ENCODE measurements around the gene CACNA1S.

Gene CACNA1S

DNA sequence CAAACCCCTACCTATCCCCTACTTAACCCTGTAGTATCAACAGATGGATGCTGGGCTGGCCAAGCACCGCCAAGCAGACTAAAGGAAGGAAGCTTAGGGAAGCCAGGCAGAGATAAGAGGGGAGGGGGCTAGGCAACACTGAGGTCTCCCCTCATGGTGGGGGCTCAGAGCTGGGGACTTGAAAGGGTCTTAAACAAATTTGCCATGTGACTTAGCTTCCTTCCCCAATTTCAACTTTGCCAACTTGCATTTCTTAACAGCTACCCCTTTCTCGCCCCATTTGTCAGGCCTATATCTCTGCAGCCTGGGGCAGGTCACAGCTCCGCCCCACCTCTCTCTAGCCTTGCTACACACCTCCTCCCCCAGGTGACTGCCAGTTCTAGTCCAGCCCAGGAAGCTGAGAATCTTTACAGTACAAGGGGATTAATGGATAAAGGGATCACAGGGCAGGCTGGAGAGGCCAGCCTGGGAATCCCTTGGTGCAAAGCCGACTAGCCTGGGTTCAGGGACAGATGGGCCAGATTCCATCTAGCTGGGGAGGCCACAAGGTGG, 92.1 kb downstream of the CACNA1S start:
- TF ChIP-seq CTCF (IDR thresholded peaks at IDR 0.05; ENCODE audit: insufficient read depth, low read depth, low read length, missing control alignments) = no peak
- DNase-seq (ENCODE audit: low read depth) = peak; percentile 38
- no peak overlapping the region for H3K4me3 ChIP-seq (ENCODE audit: low read length)

GRCh38 chr1:201019321-201019977, 92.8 kb downstream of the CACNA1S start:
- H3K4me3 ChIP-seq (ENCODE audit: low read length) = no peak overlapping the region
- peak; percentile 75 for DNase-seq (ENCODE audit: low read depth)
- TF ChIP-seq CTCF (IDR thresholded peaks at IDR 0.05; ENCODE audit: insufficient read depth, low read depth, low read length, missing control alignments) = no peak

- DNase-seq (ENCODE audit: low read depth) = no peak
- TF ChIP-seq CTCF (IDR thresholded peaks at IDR 0.05; ENCODE audit: insufficient read depth, low read depth, low read length, missing control alignments) = no peak
- no peak overlapping the region for H3K4me3 ChIP-seq (ENCODE audit: low read length)
Measured at GRCh38 chr1:201017828-201018163, 94.4 kb downstream of the CACNA1S start.

GRCh38 chr1:201016943-201017827, 95.0 kb downstream of the CACNA1S start:
- TF ChIP-seq CTCF (IDR thresholded peaks at IDR 0.05; ENCODE audit: insufficient read depth, low read depth, low read length, missing control alignments) = no peak
- no peak for DNase-seq (ENCODE audit: low read depth)
- no peak overlapping the region for H3K4me3 ChIP-seq (ENCODE audit: low read length)

DNA sequence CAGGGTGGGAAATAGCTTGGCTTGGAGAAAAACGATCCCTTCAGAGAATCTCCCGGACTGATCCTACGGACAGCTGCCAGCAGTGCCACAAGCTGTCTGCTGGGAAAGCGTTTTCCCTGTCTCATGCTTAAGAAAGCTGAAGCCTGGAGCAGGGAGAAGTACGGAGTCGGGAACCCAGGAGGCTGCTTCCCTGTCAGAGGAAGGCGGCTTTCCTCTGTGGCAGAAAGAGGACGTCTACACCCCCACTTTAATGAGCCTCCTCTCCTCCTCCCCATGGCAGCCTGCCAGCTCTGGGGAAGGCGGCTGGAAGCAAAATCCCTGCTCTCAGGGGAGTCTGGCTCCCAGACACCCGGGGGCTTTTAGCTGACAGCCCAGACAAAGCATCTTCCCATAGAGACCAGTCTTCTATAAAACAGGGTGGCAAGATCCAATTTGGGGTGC, 96.0 kb downstream of the CACNA1S start:
- DNase-seq (ENCODE audit: low read depth) = peak; percentile 8
- H3K4me3 ChIP-seq (ENCODE audit: low read length) = no peak overlapping the region
- no peak for TF ChIP-seq CTCF (IDR thresholded peaks at IDR 0.05; ENCODE audit: insufficient read depth, low read depth, low read length, missing control alignments)

DNA sequence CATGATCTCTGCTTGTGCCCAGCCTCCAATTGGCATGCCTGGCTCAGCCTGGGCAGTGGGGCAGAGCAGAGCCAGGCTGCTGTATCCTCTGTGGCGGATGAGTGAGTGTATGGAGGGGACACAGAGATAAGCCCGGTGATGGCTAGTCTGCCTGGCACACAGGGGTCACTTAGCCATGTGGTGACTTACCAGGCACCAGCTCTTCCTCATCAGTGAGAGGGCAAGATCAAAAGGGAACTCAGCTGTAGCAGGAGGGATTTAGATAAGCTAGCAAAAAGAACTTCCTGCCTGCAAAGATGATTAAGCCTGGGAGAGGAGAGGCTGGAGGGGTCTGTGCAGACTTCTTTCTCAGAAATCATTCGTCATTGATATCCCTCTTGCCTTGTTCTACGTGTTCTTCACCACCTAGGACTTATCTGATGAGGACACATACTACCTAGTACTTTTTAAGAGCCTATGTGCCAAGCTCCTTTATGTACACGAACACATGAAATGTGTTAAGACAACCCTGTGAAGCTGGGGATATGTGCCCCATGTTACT, 96.6 kb downstream of the CACNA1S start:
- TF ChIP-seq CTCF (IDR thresholded peaks at IDR 0.05; ENCODE audit: insufficient read depth, low read depth, low read length, missing control alignments) = no peak
- no peak overlapping the region for H3K4me3 ChIP-seq (ENCODE audit: low read length)
- DNase-seq (ENCODE audit: low read depth) = no peak
